ENCODE measurements around the gene RAB31. TPM values are rescaled to one million over a fixed set of nuclear protein-coding genes. Genes with fewer than 3 reads are reported as not detected.

Gene RAB31
- total RNA-seq, 1 donor from 2014 or later, result 44.2 TPM

DNA sequence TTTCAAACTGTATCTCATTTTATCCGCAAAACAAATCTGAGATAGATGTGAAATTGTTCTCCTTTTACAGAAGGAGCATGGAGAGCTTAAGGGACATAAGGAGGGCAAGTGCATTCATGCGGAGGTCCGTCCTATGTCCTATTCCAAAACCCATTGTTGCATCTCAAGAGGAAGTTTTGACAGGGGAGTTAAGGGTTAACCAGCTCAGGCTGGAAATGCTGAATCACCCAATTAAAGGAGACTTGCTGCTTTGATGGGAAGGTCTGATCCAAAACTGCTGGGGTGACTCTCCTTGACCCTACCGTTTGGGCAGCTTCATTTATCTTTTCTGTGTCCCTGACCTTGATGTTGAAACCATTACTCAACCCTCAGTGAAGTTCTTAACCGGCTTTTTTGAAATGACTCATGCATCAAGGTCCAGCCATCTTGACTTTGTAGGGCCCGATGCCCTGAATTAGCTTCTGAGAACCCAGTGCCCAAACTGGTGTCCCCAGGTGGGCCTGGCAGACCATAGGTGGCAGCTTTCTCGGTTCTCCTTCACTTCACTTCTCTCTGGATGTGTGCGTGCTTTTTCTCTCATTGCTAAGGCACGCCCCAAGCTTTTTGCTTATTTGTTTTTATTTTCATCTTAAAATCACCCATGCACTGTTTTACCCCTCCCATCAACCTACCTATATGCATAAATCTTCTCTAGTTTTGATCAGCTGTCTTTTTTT, 161.8 kb downstream of the RAB31 start:
- no peak for DNase-seq (ENCODE audit: low read depth)
- Histone ChIP-seq H3K4me3 (ENCODE audit: low read depth, low read length) (no peak overlapping the region), H3K27me3 (ENCODE audit: control insufficient read depth, insufficient read depth, low read length) (no peaks in the 10 kb centered on the region), H3K36me3 (ENCODE audit: control insufficient read depth, insufficient read depth, low read length) (no peaks in the 10 kb centered on the region)
- TF ChIP-seq, protein P1, sequence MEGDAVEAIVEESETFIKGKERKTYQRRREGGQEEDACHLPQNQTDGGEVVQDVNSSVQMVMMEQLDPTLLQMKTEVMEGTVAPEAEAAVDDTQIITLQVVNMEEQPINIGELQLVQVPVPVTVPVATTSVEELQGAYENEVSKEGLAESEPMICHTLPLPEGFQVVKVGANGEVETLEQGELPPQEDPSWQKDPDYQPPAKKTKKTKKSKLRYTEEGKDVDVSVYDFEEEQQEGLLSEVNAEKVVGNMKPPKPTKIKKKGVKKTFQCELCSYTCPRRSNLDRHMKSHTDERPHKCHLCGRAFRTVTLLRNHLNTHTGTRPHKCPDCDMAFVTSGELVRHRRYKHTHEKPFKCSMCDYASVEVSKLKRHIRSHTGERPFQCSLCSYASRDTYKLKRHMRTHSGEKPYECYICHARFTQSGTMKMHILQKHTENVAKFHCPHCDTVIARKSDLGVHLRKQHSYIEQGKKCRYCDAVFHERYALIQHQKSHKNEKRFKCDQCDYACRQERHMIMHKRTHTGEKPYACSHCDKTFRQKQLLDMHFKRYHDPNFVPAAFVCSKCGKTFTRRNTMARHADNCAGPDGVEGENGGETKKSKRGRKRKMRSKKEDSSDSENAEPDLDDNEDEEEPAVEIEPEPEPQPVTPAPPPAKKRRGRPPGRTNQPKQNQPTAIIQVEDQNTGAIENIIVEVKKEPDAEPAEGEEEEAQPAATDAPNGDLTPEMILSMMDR (IDR thresholded peaks at IDR 0.05; ENCODE audit: insufficient read depth, low read length, poor library complexity, severe bottlenecking), result no peak

DNA sequence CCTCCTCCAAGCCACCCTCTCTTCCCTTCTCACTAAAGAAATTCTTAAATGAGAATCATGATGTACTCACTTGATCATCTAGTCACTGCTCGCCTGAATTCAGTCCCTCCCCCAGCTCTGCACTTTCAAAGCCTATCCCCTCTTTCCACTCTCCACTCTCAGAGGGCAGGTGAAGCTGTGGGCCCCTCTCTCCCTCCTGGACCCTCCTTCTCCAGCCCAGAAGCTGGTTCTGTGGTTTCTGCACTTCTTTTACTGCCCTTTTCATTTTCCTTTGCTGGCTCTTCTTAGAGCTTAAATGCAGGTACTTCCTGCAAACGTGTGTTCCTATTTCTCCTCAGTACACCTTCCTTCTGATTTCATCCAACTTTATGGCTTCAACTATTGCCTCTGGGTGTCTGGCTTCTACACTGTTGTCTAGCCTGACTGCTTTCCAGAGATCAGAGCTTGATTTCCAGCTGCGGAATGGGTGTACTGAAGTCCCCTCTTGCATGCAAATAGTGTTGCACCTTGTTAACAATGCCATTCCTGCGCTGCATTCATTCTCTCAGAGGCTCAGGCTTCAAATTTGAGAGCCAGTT, 162.4 kb downstream of the RAB31 start:
- Histone ChIP-seq H3K4me3 (ENCODE audit: low read depth, low read length) (no peak overlapping the region), H3K36me3 (ENCODE audit: control insufficient read depth, insufficient read depth, low read length) (no peaks in the 10 kb centered on the region), H3K27me3 (ENCODE audit: control insufficient read depth, insufficient read depth, low read length) (no peaks in the 10 kb centered on the region)
- no peak for DNase-seq (ENCODE audit: low read depth)
- TF ChIP-seq, protein P1 (IDR thresholded peaks at IDR 0.05; ENCODE audit: insufficient read depth, low read length, poor library complexity, severe bottlenecking), result no peak

DNA sequence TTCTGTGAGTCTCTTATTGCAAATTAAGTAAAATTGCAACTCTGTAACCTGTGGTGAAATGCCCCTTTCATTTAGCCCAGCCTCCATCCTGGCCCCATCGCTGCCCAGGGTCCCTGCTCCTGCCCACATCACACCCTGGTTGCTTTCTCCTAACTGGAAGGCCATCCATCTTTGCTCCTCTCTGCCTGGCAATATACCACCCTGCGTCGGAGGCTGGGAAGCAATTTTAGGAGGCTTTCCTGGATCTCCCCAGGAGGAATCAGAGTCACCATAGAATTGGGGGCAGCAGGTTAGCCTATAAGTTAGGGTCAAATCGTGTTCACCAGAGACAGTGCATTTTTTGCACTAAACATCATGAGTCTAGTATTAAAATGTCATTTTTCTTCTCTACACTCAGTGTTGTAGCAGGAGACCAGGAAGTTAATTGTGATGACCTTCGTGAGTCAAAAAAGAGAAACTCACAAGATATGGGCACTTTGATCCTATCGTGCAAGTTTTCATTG, 163.2 kb downstream of the RAB31 start:
- Histone ChIP-seq H3K36me3 (ENCODE audit: control insufficient read depth, insufficient read depth, low read length) (no peaks in the 10 kb centered on the region), H3K27me3 (ENCODE audit: control insufficient read depth, insufficient read depth, low read length) (no peaks in the 10 kb centered on the region), H3K4me3 (ENCODE audit: low read depth, low read length) (no peak overlapping the region)
- DNase-seq (ENCODE audit: low read depth), result no peak
- TF ChIP-seq, protein P1 (IDR thresholded peaks at IDR 0.05; ENCODE audit: insufficient read depth, low read length, poor library complexity, severe bottlenecking), result no peak

DNA sequence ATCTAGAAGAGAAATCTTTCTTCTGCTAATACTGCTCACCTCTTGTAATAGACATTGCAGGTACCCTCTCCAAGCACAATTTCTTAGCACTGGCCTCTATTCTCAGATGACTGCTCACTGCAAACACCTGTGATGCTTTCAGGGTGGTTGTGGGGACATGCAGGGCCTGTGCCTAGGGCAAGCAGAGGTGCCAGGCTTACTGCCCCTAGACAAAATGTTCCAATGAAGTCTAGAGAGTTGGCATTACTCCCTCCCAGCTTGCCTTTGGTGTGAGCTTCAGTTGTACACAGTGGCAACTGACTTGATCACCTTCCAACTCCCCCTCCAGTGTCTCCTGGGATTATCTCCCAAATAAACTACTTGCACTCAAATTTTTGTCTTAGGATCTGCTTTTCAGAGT, 164.7 kb downstream of the RAB31 start:
- DNase-seq (ENCODE audit: low read depth), result no peak
- TF ChIP-seq, protein P1 (IDR thresholded peaks at IDR 0.05; ENCODE audit: insufficient read depth, low read length, poor library complexity, severe bottlenecking), result no peak
- Histone ChIP-seq H3K4me3 (ENCODE audit: low read depth, low read length) (no peak overlapping the region), H3K27me3 (ENCODE audit: control insufficient read depth, insufficient read depth, low read length) (no peaks in the 10 kb centered on the region), H3K36me3 (ENCODE audit: control insufficient read depth, insufficient read depth, low read length) (no peaks in the 10 kb centered on the region)

DNA sequence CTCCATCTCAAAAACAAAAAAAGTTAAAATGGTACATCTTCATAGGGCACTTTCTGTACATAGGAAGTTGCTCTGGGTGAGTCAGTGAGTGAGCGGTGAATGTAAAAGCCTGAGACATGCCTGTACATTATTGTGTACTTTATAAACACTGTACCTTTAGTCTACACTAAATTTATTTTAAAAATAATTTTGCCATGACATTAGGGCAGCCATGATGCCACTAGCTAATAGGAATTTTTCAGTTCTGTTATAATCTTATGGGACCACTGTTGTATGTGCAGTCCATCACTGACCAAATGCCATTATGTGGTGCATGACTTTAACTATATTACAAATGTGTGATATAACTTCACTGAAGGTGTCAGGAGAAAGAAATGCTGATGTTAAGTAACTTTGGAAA, 166.6 kb downstream of the RAB31 start:
- Histone ChIP-seq H3K36me3 (ENCODE audit: control insufficient read depth, insufficient read depth, low read length) (no peaks in the 10 kb centered on the region), H3K4me3 (ENCODE audit: low read depth, low read length) (no peak overlapping the region), H3K27me3 (ENCODE audit: control insufficient read depth, insufficient read depth, low read length) (no peaks in the 10 kb centered on the region)
- TF ChIP-seq, protein P1 (IDR thresholded peaks at IDR 0.05; ENCODE audit: insufficient read depth, low read length, poor library complexity, severe bottlenecking), result no peak
- DNase-seq (ENCODE audit: low read depth), result no peak
